Neural progenitor cell (in vitro differentiated cells): ENCODE results near the gene VPS33B. TPM values are rescaled to one million over a fixed set of nuclear protein-coding genes. Genes with fewer than 3 reads are reported as not detected.

Experiments used
- DNase-seq: peaks from one replicate; pipeline ENCODE4 v3.0.0-alpha.2; 2016; ENCODE audit warnings: low spot score
- H2AFZ ChIP-seq: fragments of 200-600 bp; sonication (generic); replicated peaks from 2 replicates; pipeline ENCODE4 v1.6.1; 2016; ENCODE audit warnings: antibody characterized with exemption
- H3F3A ChIP-seq: fragments of 200-600 bp; sonication (generic); 2 replicates; pipeline ENCODE4 v1.6.1; 2016; ENCODE audit warnings: antibody characterized with exemption, low read depth
- H3K27ac ChIP-seq: fragments of 200-600 bp; sonication (generic); 2 replicates; pipeline ENCODE4 v1.5.1; 2016; ENCODE audit warnings: mild to moderate bottlenecking
- H3K27me3 ChIP-seq: fragments of 200-600 bp; sonication (generic); 2 replicates; pipeline ENCODE4 v1.6.1; 2016; ENCODE audit warnings: mild to moderate bottlenecking, moderate library complexity
- H3K36me3 ChIP-seq: fragments of 200-600 bp; sonication (generic); 2 replicates; pipeline ENCODE4 v1.5.1; 2016
- H3K4me1 ChIP-seq: fragments of 200-600 bp; sonication (generic); 2 replicates; pipeline ENCODE4 v1.6.1; 2016; ENCODE audit warnings: mixed run types
- H3K4me2 ChIP-seq: fragments of 200-600 bp; sonication (generic); 2 replicates; pipeline ENCODE4 v1.6.1; 2016
- H3K4me3 ChIP-seq: fragments of 200-600 bp; sonication (generic); 2 replicates; pipeline ENCODE4 v1.5.1; 2016
- H3K79me2 ChIP-seq: fragments of 200-600 bp; sonication (generic); 2 replicates; pipeline ENCODE4 v1.6.1; 2016; ENCODE audit warnings: low read depth
- H3K9ac ChIP-seq: fragments of 200-600 bp; sonication (generic); 2 replicates; pipeline ENCODE4 v1.6.1; 2016
- H3K9me3 ChIP-seq: fragments of 200-600 bp; sonication (generic); 2 replicates; pipeline ENCODE4 v1.5.1; 2016; ENCODE audit warnings: low read depth
- H4K20me1 ChIP-seq: fragments of 200-600 bp; sonication (generic); 2 replicates; pipeline ENCODE4 v1.6.1; 2016; ENCODE audit warnings: low read depth
- H3K27ac Mint-ChIP-seq: 3 replicates; pipeline ENCODE4 v1.8.0; 2021; ENCODE audit warnings: mixed read lengths
- H3K27me3 Mint-ChIP-seq: 2 replicates; pipeline ENCODE4 v1.8.0; 2022; ENCODE audit warnings: low read depth, mild to moderate bottlenecking, inconsistent platforms, moderate library complexity, mixed read lengths; ENCODE audit not compliant: insufficient read depth
- H3K36me3 Mint-ChIP-seq: 3 replicates; pipeline ENCODE4 v1.8.0; 2021; ENCODE audit warnings: mixed read lengths
- H3K4me1 Mint-ChIP-seq: 3 replicates; pipeline ENCODE4 v1.8.0; 2021; ENCODE audit warnings: mixed read lengths
- H3K4me3 Mint-ChIP-seq: 3 replicates; pipeline ENCODE4 v1.8.0; 2021; ENCODE audit warnings: mild to moderate bottlenecking, moderate library complexity, mixed read lengths
- H3K9me3 Mint-ChIP-seq: 3 replicates; pipeline ENCODE4 v1.8.0; 2020; ENCODE audit warnings: mixed read lengths
- EZH2 ChIP-seq: fragments of 200-600 bp; sonication (generic); IDR thresholded peaks from 2 replicates; pipeline ENCODE4 v1.6.1; 2017; ENCODE audit warnings: antibody characterized with exemption, mild to moderate bottlenecking, moderate library complexity
- EZH2phosphoT487 ChIP-seq: fragments of 200-600 bp; sonication (generic); IDR thresholded peaks from 2 replicates; pipeline ENCODE4 v1.6.1; 2017; ENCODE audit warnings: antibody characterized with exemption
- total RNA-seq: library from RNA; depleted of rRNA; stranded (reverse); fragments of >200 nt; gene quantifications from 2 replicates; pipeline ENCODE4 v1.2.3, GENCODE V29; 2015; ENCODE audit warnings: low replicate concordance
- TF ChIP-seq, protein P1 (sequence below): fragments of 200-600 bp; sonication (generic); IDR thresholded peaks from 2 replicates; pipeline ENCODE4 v1.5.1; 2017; ENCODE audit warnings: antibody characterized with exemption, mild to moderate bottlenecking

Gene VPS33B
- total RNA-seq = 13.0 and 13.9 TPM in 2 replicates

DNA sequence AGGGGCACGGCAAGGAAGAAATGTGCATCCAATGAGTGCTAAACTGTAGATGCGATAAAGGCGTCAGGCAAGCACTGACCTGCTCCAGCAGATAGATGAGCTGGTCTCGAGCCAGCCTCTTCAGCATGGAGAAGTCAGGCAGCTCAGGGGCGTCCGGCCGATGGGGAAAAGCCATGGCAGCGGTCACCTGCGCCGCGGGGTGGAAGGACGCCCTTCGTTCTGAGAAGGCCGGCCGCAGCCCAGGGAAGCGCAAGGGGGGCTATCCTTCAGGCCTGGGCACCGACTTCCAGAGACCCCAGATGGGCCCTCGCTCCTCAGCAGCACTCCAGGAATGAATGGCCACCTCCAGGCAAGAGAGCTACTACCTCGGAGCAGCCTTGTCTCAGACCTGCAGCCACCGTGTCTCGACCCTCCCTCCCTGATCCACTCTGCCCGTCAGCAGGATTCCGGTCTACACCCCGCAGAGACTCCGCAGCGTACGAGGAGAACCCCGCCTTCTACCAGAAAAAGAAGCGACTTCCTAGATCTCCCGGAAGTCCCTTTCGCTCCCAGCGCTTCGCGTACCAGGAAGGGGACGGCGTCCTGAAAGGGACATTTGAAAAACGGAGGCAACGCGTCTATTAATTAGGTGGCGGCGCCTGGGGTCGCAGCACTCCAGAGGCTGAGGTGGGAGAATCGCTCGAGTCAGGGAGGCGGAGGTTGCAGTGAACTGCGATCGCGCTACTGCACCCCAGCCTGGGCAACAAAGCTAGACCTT is at the start of gene VPS33B:
VPS33B (minus strand) TSS at position 520 of the 757 bp plus-strand sequence; CDS start at position 175, 345 bp downstream.
- Mint-ChIP-seq H3K36me3 (peaks cover 1% of the 10 kb centered on the region), H3K9me3 (no peaks in the 10 kb centered on the region), H3K4me3 (peak within 1 kb of the TSS; percentile 98), H3K27ac (peak within 1 kb of the TSS; percentile 94), H3K27me3 (no peaks in the 10 kb centered on the region), H3K4me1 (peaks cover 22% of the 10 kb centered on the region)
- peak within 1 kb of the TSS; percentile 80 for H3K4me3 ChIP-seq
- DNase-seq = peak; percentile 93
- no peaks in the 10 kb centered on the region for H4K20me1 ChIP-seq
- H3K27me3 ChIP-seq = no peaks in the 10 kb centered on the region
- H3K4me1 ChIP-seq = peaks cover 12% of the 10 kb centered on the region
- no peak within 1 kb of the TSS for H3K27ac ChIP-seq
- H3K36me3 ChIP-seq = no peaks in the 10 kb centered on the region
- peaks cover 27% of the 10 kb centered on the region for H3K79me2 ChIP-seq
- H3K9ac ChIP-seq = peak within 1 kb of the TSS; percentile 76
- no peaks in the 10 kb centered on the region for H3K9me3 ChIP-seq
- no peaks in the 10 kb centered on the region for H3F3A ChIP-seq
- TF ChIP-seq EZH2 = no peak
- TF ChIP-seq, protein P1, sequence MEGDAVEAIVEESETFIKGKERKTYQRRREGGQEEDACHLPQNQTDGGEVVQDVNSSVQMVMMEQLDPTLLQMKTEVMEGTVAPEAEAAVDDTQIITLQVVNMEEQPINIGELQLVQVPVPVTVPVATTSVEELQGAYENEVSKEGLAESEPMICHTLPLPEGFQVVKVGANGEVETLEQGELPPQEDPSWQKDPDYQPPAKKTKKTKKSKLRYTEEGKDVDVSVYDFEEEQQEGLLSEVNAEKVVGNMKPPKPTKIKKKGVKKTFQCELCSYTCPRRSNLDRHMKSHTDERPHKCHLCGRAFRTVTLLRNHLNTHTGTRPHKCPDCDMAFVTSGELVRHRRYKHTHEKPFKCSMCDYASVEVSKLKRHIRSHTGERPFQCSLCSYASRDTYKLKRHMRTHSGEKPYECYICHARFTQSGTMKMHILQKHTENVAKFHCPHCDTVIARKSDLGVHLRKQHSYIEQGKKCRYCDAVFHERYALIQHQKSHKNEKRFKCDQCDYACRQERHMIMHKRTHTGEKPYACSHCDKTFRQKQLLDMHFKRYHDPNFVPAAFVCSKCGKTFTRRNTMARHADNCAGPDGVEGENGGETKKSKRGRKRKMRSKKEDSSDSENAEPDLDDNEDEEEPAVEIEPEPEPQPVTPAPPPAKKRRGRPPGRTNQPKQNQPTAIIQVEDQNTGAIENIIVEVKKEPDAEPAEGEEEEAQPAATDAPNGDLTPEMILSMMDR = peak; percentile 13
- peak within 1 kb of the TSS; percentile 43 for H2AFZ ChIP-seq
- peak within 1 kb of the TSS; percentile 84 for H3K4me2 ChIP-seq

DNA sequence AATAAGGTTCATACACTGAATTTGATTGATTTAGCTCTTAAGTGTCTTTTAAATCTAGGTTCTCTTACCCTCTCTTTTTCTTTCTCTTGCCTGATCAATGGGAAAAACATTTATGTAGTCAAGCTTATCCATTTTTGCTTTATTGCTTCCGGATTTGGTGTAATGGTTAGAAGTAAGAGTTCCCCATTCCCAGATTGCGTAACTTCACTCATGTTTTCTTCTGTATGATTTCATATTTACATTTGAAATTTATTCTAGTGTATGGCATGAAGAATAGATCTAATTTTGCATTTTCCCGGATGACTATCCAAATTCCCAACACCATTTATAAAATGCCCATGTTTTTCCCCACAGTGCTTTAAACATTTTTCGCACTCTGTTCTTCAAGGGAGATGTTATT is 49.8 kb upstream of the VPS33B start:
- no peaks in the 10 kb centered on the region for H4K20me1 ChIP-seq
- H3K79me2 ChIP-seq = no peaks in the 10 kb centered on the region
- no peak for DNase-seq
- peaks cover 4% of the 10 kb centered on the region for H3K27me3 Mint-ChIP-seq
- no peaks in the 10 kb centered on the region for H3K4me1 ChIP-seq
- no peaks in the 10 kb centered on the region for H3K36me3 Mint-ChIP-seq
- H3K9me3 ChIP-seq = no peaks in the 10 kb centered on the region
- H3K4me2 ChIP-seq = no peak overlapping the region
- no peak overlapping the region for H3K27ac Mint-ChIP-seq
- H2AFZ ChIP-seq = no peak overlapping the region
- H3K4me3 Mint-ChIP-seq = no peak overlapping the region
- no peaks in the 10 kb centered on the region for H3K9me3 Mint-ChIP-seq
- no peak overlapping the region for H3K9ac ChIP-seq
- H3F3A ChIP-seq = no peaks in the 10 kb centered on the region
- peaks cover 2% of the 10 kb centered on the region for H3K4me1 Mint-ChIP-seq
- no peaks in the 10 kb centered on the region for H3K36me3 ChIP-seq
- no peak for TF ChIP-seq EZH2phosphoT487
- TF ChIP-seq, protein P1 = no peak
- TF ChIP-seq EZH2 = no peak
- H3K27me3 ChIP-seq = no peaks in the 10 kb centered on the region
- H3K27ac ChIP-seq = no peak overlapping the region
- H3K4me3 ChIP-seq = no peak overlapping the region

DNA sequence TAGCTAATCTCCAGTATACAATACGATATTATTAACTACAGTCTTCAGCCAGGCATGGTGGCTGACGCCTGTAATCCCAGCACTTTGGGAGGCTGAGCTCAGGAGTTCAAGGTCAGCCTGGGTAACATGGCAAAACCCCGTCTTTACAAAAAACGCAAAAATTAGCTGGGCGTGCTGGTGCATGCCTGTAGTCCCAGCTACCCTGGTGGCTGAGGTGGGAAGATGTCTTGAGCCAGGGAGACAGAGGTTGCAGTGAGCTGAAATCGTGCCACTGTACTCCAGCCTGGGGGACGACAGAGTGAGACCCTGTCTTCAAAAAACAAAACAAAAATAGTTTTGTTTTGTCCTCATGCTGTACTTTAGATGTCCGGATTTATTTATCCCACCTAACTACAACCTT is 48.5 kb upstream of the VPS33B start:
- no peaks in the 10 kb centered on the region for H3K9me3 ChIP-seq
- Mint-ChIP-seq H3K4me1 (peaks cover 2% of the 10 kb centered on the region), H3K27ac (no peak overlapping the region), H3K9me3 (no peaks in the 10 kb centered on the region), H3K4me3 (no peak overlapping the region), H3K36me3 (no peaks in the 10 kb centered on the region), H3K27me3 (peaks cover 4% of the 10 kb centered on the region)
- H3K27me3 ChIP-seq = no peaks in the 10 kb centered on the region
- no peaks in the 10 kb centered on the region for H3K79me2 ChIP-seq
- no peaks in the 10 kb centered on the region for H3K4me1 ChIP-seq
- H3K36me3 ChIP-seq = no peaks in the 10 kb centered on the region
- no peak for DNase-seq
- H3K4me3 ChIP-seq = no peak overlapping the region
- TF ChIP-seq EZH2phosphoT487 (no peak), EZH2 (no peak)
- TF ChIP-seq, protein P1 = no peak
- H3K4me2 ChIP-seq = no peak overlapping the region
- H4K20me1 ChIP-seq = no peaks in the 10 kb centered on the region
- no peak overlapping the region for H2AFZ ChIP-seq
- no peak overlapping the region for H3K9ac ChIP-seq
- H3K27ac ChIP-seq = no peak overlapping the region
- no peaks in the 10 kb centered on the region for H3F3A ChIP-seq
